ENCODE results near the gene GIPC3. TPM values are rescaled to one million over a fixed set of nuclear protein-coding genes. Genes with fewer than 3 reads are reported as not detected.
"Not testable (repeated sequence)": the region's sequence is repeated elsewhere in the genome, so short reads cannot be mapped to it uniquely, and the experiment has no call there.

GIPC3 gene
- total and polyA plus RNA-seq, 2 of the 8 experiments (the other 6 are each of a cell fraction or from before 2014, with no cell fraction given): 1.0 to 1.2 TPM

- H3K4me1 ChIP-seq (replicated peaks in 1 of 4; ENCODE audit: control insufficient read depth in 3 of 4, insufficient read depth in 4 of 4, low read length in 3 of 4); H3K23me2 ChIP-seq (ENCODE audit: low read depth, low read length); H3K18ac ChIP-seq (ENCODE audit: extremely low read depth, low read length); H3K14ac ChIP-seq (ENCODE audit: insufficient read length); H2BK15ac ChIP-seq (ENCODE audit: low read length); H3K4me3 ChIP-seq (ENCODE audit: extremely low read depth in 1 of 4, insufficient read depth in 2 of 4, low read depth in 3 of 4, low read length in 4 of 4); H3K56ac ChIP-seq (replicated peaks; ENCODE audit: insufficient read length, low read depth, low read length); H4K20me1 ChIP-seq (replicated peaks in 1 of 2; ENCODE audit: control insufficient read depth in 1 of 2, insufficient read depth in 2 of 2, low read length in 2 of 2); H2AK5ac ChIP-seq (ENCODE audit: low read depth, low read length); H3K9ac ChIP-seq (replicated peaks in 1 of 4; ENCODE audit: extremely low read depth in 1 of 4, low read depth in 3 of 4, low read length in 3 of 4); H3K79me2 ChIP-seq (ENCODE audit: control insufficient read depth in 1 of 2, insufficient read depth in 2 of 2, low read length in 2 of 2); H3K23ac ChIP-seq (ENCODE audit: insufficient read length); H2BK120ac ChIP-seq (replicated peaks; ENCODE audit: low read depth, low read length); H4K8ac ChIP-seq (ENCODE audit: extremely low read depth, insufficient read depth, low read length); H2BK12ac ChIP-seq (ENCODE audit: low read depth, low read length); H3K4me2 ChIP-seq (ENCODE audit: insufficient read depth in 1 of 2, low read depth in 2 of 2, low read length in 2 of 2); H3K36me3 ChIP-seq (ENCODE audit: control insufficient read depth in 2 of 4, insufficient read depth in 4 of 4, low read length in 3 of 4); H3K4ac ChIP-seq (replicated peaks; ENCODE audit: insufficient read length, low read depth, low read length); H2BK20ac ChIP-seq (ENCODE audit: low read length); H2AFZ ChIP-seq (ENCODE audit: low read length); H3K27ac ChIP-seq (ENCODE audit: low read depth, low read length); H3K79me1 ChIP-seq (ENCODE audit: low read depth, low read length); FAIRE-seq; H3K9me3 ChIP-seq (ENCODE audit: insufficient read depth in 2 of 2, low read depth in 1 of 2, low read length in 1 of 2); H2BK5ac ChIP-seq (ENCODE audit: low read depth, low read length); H4K5ac ChIP-seq (ENCODE audit: insufficient read length, low read depth, low read length); DNase-seq (ENCODE audit: low read depth in 1 of 2, low spot score in 2 of 2); H4K91ac ChIP-seq (replicated peaks; ENCODE audit: insufficient read length, low read length): not testable (repeated sequence)
- CTCF ChIA-PET (ENCODE audit: partially characterized antibody): interaction anchor here (0.6 to 4.7 kb wide), 18 partner anchors 8 to 1077 kb away, joined by 3 to 38 read pairs (median 4); partner anchors contain the start of genes MFSD12 and TJP3
- peaks cover 11 to 21% (median 14%) of the 10 kb centered on the region in 4 experiments; a peak in 6 of 7 replicates for H3K27me3 ChIP-seq (replicated peaks in 1 of 4; ENCODE audit: control insufficient read depth in 3 of 4, extremely low read depth in 1 of 4, insufficient read depth in 3 of 4, low read length in 3 of 4)
- 90% methylated on average over 15 of the region's 15 CpGs; no CpG with 5 or more reads in 1 of the 2 experiments for WGBS, 2 experiments (ENCODE audit: extremely low coverage in 1 of 2, insufficient coverage in 1 of 2, insufficient read length in 1 of 2, insufficient replicate concordance in 2 of 2, low coverage in 1 of 2, low lambda C conversion rate in 2 of 2, missing lambda C conversion rate in 1 of 2)
- POLR2A ChIA-PET (ENCODE audit: partially characterized antibody): interaction anchor here (0.8 to 1.2 kb wide), 3 partner anchors 17 to 34 kb away, joined by 3 to 4 read pairs (median 3); no protein-coding TSS in a partner anchor
These were observed 1.1 kb upstream of the GIPC3 start for GRCh38 chr19:3584036-3584802.
